ENCODE measurements around the gene EYS. TPM values are rescaled to one million over a fixed set of nuclear protein-coding genes. Genes with fewer than 3 reads are reported as not detected.

Gene EYS
- total and polyA plus RNA-seq, 2 of the 8 experiments (the other 6 are each of a cell fraction or from before 2014, with no cell fraction given): 0.05 to 0.13 TPM

DNA sequence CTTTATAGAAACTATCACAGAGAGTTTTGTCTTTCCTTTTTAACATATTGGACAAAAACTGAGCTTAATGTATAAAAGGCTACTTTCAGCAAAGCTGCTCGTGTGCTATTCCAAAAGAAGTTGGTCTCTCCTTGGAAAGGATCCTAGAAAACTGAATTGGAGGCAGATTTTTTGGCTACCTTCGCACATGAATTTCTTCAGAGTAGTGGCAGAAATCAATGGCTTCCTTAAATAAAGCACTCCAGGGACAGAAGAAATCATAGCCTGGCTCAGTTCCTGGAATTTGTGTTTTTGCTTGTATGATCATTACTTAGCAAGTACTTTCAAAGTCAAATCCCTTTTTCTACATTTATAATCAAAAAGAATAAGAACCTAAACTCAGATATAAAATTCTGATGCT is 1291.1 kb downstream of the EYS start:
- Histone ChIP-seq H3K4me3 (ENCODE audit: extremely low read depth in 1 of 4, insufficient read depth in 2 of 4, low read depth in 3 of 4, low read length in 4 of 4) (no peak overlapping the region), H4K5ac (ENCODE audit: insufficient read length, low read depth, low read length) (no peak overlapping the region), H2AK5ac (ENCODE audit: low read depth, low read length) (no peak overlapping the region), H2BK5ac (ENCODE audit: low read depth, low read length) (no peak overlapping the region), H2BK15ac (ENCODE audit: low read length) (no peak overlapping the region), H2BK120ac (replicated peaks; ENCODE audit: low read depth, low read length) (no peak overlapping the region), H3K9ac (replicated peaks in 1 of 4; ENCODE audit: extremely low read depth in 1 of 4, low read depth in 3 of 4, low read length in 3 of 4) (no peak overlapping the region), H3K79me2 (ENCODE audit: control insufficient read depth in 1 of 2, insufficient read depth in 2 of 2, low read length in 2 of 2) (no peaks in the 10 kb centered on the region), H3K4ac (replicated peaks; ENCODE audit: insufficient read length, low read depth, low read length) (no peak overlapping the region), H2AFZ (ENCODE audit: low read length) (no peak overlapping the region), H2BK20ac (ENCODE audit: low read length) (no peak overlapping the region), H3K9me3 (ENCODE audit: insufficient read depth in 2 of 2, low read depth in 1 of 2, low read length in 1 of 2) (peaks cover 6 to 13% of the 10 kb centered on the region in 2 experiments; a peak in 3 of 4 replicates), H3K27ac (ENCODE audit: low read depth, low read length) (no peak overlapping the region), H3K18ac (ENCODE audit: extremely low read depth, low read length) (no peak overlapping the region), H3K56ac (replicated peaks; ENCODE audit: insufficient read length, low read depth, low read length) (no peak overlapping the region), H4K20me1 (replicated peaks in 1 of 2; ENCODE audit: control insufficient read depth in 1 of 2, insufficient read depth in 2 of 2, low read length in 2 of 2) (no peaks in the 10 kb centered on the region), H3K14ac (ENCODE audit: insufficient read length) (no peak overlapping the region), H4K8ac (ENCODE audit: extremely low read depth, insufficient read depth, low read length) (no peak overlapping the region), H3K36me3 (ENCODE audit: control insufficient read depth in 2 of 4, insufficient read depth in 4 of 4, low read length in 3 of 4) (no peaks in the 10 kb centered on the region), H3K4me2 (ENCODE audit: insufficient read depth in 1 of 2, low read depth in 2 of 2, low read length in 2 of 2) (no peak overlapping the region), H2BK12ac (ENCODE audit: low read depth, low read length) (no peak overlapping the region), H3K23me2 (ENCODE audit: low read depth, low read length) (no peaks in the 10 kb centered on the region), H3K79me1 (ENCODE audit: low read depth, low read length) (no peaks in the 10 kb centered on the region), H4K91ac (replicated peaks; ENCODE audit: insufficient read length, low read length) (no peak overlapping the region), H3K4me1 (replicated peaks in 1 of 4; ENCODE audit: control insufficient read depth in 3 of 4, insufficient read depth in 4 of 4, low read length in 3 of 4) (no peaks in the 10 kb centered on the region), H3K27me3 (replicated peaks in 1 of 4; ENCODE audit: control insufficient read depth in 3 of 4, extremely low read depth in 1 of 4, insufficient read depth in 3 of 4, low read length in 3 of 4) (no peaks in the 10 kb centered on the region), H3K23ac (ENCODE audit: insufficient read length) (no peak overlapping the region)
- FAIRE-seq (no peak), DNase-seq (ENCODE audit: low read depth in 1 of 2, low spot score in 2 of 2) (no peak)
- 93% methylated on average over 2 of the region's 2 CpGs; no CpG with 5 or more reads in 1 of the 2 experiments for WGBS, 2 experiments (ENCODE audit: extremely low coverage in 1 of 2, insufficient coverage in 1 of 2, insufficient read length in 1 of 2, insufficient replicate concordance in 2 of 2, low coverage in 1 of 2, low lambda C conversion rate in 2 of 2, missing lambda C conversion rate in 1 of 2)
- CTCF ChIA-PET (ENCODE audit: partially characterized antibody): interaction anchor here (1.1 kb wide), 1 partner anchor 85 kb away, joined by 4 read pairs; no protein-coding TSS in a partner anchor
- POLR2A ChIA-PET (ENCODE audit: partially characterized antibody): no interaction called here
- no peak for TF ChIP-seq TCF12 (IDR thresholded peaks at IDR 0.05; ENCODE audit: low read depth, low read length)
- TF ChIP-seq CHD1 (IDR thresholded peaks at IDR 0.05; ENCODE audit: low read depth, low read length): no peak
- no peak for TF ChIP-seq EZH2 (IDR thresholded peaks at IDR 0.05; ENCODE audit: low read depth, low read length, severe bottlenecking)
- no peak for TF ChIP-seq KDM1A (IDR thresholded peaks at IDR 0.05; ENCODE audit: borderline replicate concordance, low read length)
- TF ChIP-seq KDM5A (IDR thresholded peaks at IDR 0.05; ENCODE audit: low read length): no peak
- no peak for TF ChIP-seq RNF2 (IDR thresholded peaks at IDR 0.05; ENCODE audit: borderline replicate concordance, low read depth, low read length, missing control alignments, poor library complexity, severe bottlenecking)
- no peak for TF ChIP-seq SAP30 (IDR thresholded peaks at IDR 0.05; ENCODE audit: insufficient read depth, insufficient replicate concordance, low read length)
- TF ChIP-seq CREB1 (IDR thresholded peaks at IDR 0.05): no peak
- no peak for TF ChIP-seq ATF3 (IDR thresholded peaks at IDR 0.05; ENCODE audit: insufficient read depth, low read depth, low read length)
- TF ChIP-seq TEAD4 (IDR thresholded peaks at IDR 0.05; ENCODE audit: low read depth, low read length): no peak

Data from H1 (cell line).